ENCODE measurements around the gene SYNJ2BP.
"Not testable (repeated sequence)": the region's sequence is repeated elsewhere in the genome, so short reads cannot be mapped to it uniquely, and the experiment has no call there.

Gene SYNJ2BP

GRCh38 chr14:70436867-70437266 lies 20.0 kb upstream of the SYNJ2BP start:
- no peak for DNase-seq (ENCODE audit: low read depth)
- no peak overlapping the region for H3K4me3 ChIP-seq (ENCODE audit: control insufficient read depth, low read depth, low read length)
- TF ChIP-seq, protein P1, sequence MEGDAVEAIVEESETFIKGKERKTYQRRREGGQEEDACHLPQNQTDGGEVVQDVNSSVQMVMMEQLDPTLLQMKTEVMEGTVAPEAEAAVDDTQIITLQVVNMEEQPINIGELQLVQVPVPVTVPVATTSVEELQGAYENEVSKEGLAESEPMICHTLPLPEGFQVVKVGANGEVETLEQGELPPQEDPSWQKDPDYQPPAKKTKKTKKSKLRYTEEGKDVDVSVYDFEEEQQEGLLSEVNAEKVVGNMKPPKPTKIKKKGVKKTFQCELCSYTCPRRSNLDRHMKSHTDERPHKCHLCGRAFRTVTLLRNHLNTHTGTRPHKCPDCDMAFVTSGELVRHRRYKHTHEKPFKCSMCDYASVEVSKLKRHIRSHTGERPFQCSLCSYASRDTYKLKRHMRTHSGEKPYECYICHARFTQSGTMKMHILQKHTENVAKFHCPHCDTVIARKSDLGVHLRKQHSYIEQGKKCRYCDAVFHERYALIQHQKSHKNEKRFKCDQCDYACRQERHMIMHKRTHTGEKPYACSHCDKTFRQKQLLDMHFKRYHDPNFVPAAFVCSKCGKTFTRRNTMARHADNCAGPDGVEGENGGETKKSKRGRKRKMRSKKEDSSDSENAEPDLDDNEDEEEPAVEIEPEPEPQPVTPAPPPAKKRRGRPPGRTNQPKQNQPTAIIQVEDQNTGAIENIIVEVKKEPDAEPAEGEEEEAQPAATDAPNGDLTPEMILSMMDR (IDR thresholded peaks at IDR 0.05; ENCODE audit: control insufficient read depth, insufficient read depth, low read depth, low read length, missing control alignments), result no peak

- H3K4me3 ChIP-seq (ENCODE audit: control insufficient read depth, low read depth, low read length); DNase-seq (ENCODE audit: low read depth): not testable (repeated sequence)
These were observed 9.7 kb upstream of the SYNJ2BP start for GRCh38 chr14:70426555-70426954.

GRCh38 chr14:70425354-70425753 lies 8.5 kb upstream of the SYNJ2BP start:
- TF ChIP-seq, protein P1 (IDR thresholded peaks at IDR 0.05; ENCODE audit: control insufficient read depth, insufficient read depth, low read depth, low read length, missing control alignments), result no peak
- no peak overlapping the region for H3K4me3 ChIP-seq (ENCODE audit: control insufficient read depth, low read depth, low read length)
- no peak for DNase-seq (ENCODE audit: low read depth)

- no peak for DNase-seq (ENCODE audit: low read depth)
- no peak overlapping the region for H3K4me3 ChIP-seq (ENCODE audit: control insufficient read depth, low read depth, low read length)
- TF ChIP-seq, protein P1 (IDR thresholded peaks at IDR 0.05; ENCODE audit: control insufficient read depth, insufficient read depth, low read depth, low read length, missing control alignments), result no peak
These were observed 5.6 kb upstream of the SYNJ2BP start for GRCh38 chr14:70422538-70422937.

- not testable (repeated sequence) for DNase-seq (ENCODE audit: low read depth); H3K4me3 ChIP-seq (ENCODE audit: control insufficient read depth, low read depth, low read length)
These were observed 2.5 kb upstream of the SYNJ2BP start for GRCh38 chr14:70419270-70419931.

GRCh38 chr14:70416338-70416724 lies 559 bp downstream of the SYNJ2BP start:
- TF ChIP-seq, protein P1 (IDR thresholded peaks at IDR 0.05; ENCODE audit: control insufficient read depth, insufficient read depth, low read depth, low read length, missing control alignments), result no peak
- no peak for DNase-seq (ENCODE audit: low read depth)
- H3K4me3 ChIP-seq (ENCODE audit: control insufficient read depth, low read depth, low read length), result peak overlapping the region; percentile 61

DNA sequence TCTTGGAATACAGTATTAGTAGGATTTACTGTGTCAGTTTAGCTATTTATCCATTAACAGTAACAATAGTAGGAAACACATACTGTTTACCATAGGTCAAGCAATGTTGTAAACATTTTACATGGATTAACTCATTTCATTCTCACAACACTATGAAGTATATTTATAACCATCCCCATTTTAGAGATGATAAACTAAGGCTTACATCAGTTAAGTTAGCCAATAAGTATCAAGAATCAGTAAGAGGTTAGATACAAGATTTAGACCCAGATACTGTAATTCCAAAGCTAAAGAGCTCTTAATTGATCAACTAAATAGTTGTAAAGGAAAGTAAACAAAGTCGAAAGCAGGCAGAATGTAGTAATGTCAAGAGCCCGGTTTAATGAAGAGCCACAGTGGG lies 1.1 kb downstream of the SYNJ2BP start:
- H3K4me3 ChIP-seq (ENCODE audit: control insufficient read depth, low read depth, low read length), result no peak overlapping the region; the same call in 1 of the 2 replicates
- TF ChIP-seq, protein P1 (IDR thresholded peaks at IDR 0.05; ENCODE audit: control insufficient read depth, insufficient read depth, low read depth, low read length, missing control alignments), result no peak
- no peak for DNase-seq (ENCODE audit: low read depth)

GRCh38 chr14:70407621-70408020 lies 9.3 kb downstream of the SYNJ2BP start:
- H3K4me3 ChIP-seq (ENCODE audit: control insufficient read depth, low read depth, low read length), result no peak overlapping the region
- TF ChIP-seq, protein P1 (IDR thresholded peaks at IDR 0.05; ENCODE audit: control insufficient read depth, insufficient read depth, low read depth, low read length, missing control alignments), result no peak
- no peak for DNase-seq (ENCODE audit: low read depth)

- H3K4me3 ChIP-seq (ENCODE audit: control insufficient read depth, low read depth, low read length); DNase-seq (ENCODE audit: low read depth): not testable (repeated sequence)
These were observed 10.7 kb downstream of the SYNJ2BP start for GRCh38 chr14:70406216-70406615.

DNA sequence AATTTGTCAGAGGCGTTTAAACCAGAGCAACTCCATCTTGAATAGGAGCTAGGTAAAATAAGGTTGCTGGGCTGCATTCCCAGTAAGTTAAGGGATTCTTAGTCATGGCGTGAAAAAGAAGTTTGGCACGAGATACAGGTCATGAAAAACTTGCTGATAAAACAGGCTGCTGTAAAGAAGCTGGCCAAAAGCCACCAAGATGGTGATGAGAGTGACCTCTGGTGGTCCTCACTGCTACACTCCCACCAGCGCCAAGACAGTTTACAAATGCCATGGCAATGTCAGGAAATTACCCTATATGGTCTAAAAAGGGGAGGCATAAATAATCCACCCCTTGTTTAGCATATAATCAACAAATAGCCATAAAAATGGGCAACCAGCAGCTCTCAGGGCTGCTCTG lies 13.6 kb downstream of the SYNJ2BP start:
- H3K4me3 ChIP-seq (ENCODE audit: control insufficient read depth, low read depth, low read length), result not testable (repeated sequence)

More for the DNA sequence above, 13.6 kb downstream of the SYNJ2BP start:
- not testable (repeated sequence) for DNase-seq (ENCODE audit: low read depth)
